Endothelial cell of umbilical vein (primary cell): ENCODE measurements around the gene PTPRT. TPM values are rescaled to one million over a fixed set of nuclear protein-coding genes. Genes with fewer than 3 reads are reported as not detected.

Experiments
- BruUV-seq: library from RNA; stranded (reverse); fragments of 400-500 nt; replicated peaks from 2 replicates; lab custom pipeline; 2021; lab: Mats Ljungman, UMichigan
- CTCF ChIA-PET: fragments of 300-600, 350-600 bp; sonication (Branson Sonifier 250); formaldehyde crosslinking; loops from one replicate; lab custom pipeline; 2021; ENCODE audit warnings: antibody characterized with exemption, inconsistent platforms; lab: Charles Lee
- POLR2A ChIA-PET: fragments of 300-600, 350-600 bp; sonication (Branson Sonifier 250); formaldehyde crosslinking; loops from one replicate; lab custom pipeline; 2021; ENCODE audit warnings: antibody characterized with exemption, inconsistent platforms; lab: Charles Lee
- DNase-seq: peaks from one replicate; pipeline ENCODE4 v3.0.0-alpha.2; 2011; ENCODE audit warnings: low read depth, low spot score
- FAIRE-seq: peaks from 2 replicates; lab custom pipeline; 2011; peaks lifted over from hg19 to GRCh38; lab: Jason Lieb, UNC
- H2AFZ ChIP-seq: 2 replicates; pipeline ENCODE4 v1.6.0; 2012; ENCODE audit warnings: low read depth, low read length, control low read depth, inconsistent platforms
- H3K27ac ChIP-seq: 2 replicates; pipeline ENCODE4 v1.5.1; 2011; ENCODE audit warnings: low read depth, mild to moderate bottlenecking, control low read depth, low read length, moderate library complexity; ENCODE audit not compliant: insufficient read depth
- H3K27me3 ChIP-seq, 2 experiments: 2 replicates each; pipeline versions ENCODE4 v1.6.0 to v1.6.1; 2011; ENCODE audit warnings: low read length in 2 of 2, mixed read lengths in 1 of 2; ENCODE audit not compliant: control insufficient read depth in 2 of 2, insufficient read depth in 2 of 2
- H3K36me3 ChIP-seq, 2 experiments: 2 replicates in 1 of 2; 3 replicates in 1 of 2; pipeline ENCODE4 v1.5.1; 2011; ENCODE audit warnings: low read length in 2 of 2, mild to moderate bottlenecking in 1 of 2, moderate library complexity in 1 of 2; ENCODE audit not compliant: control insufficient read depth in 2 of 2, insufficient read depth in 2 of 2; ENCODE audit errors: extremely low read depth in 1 of 2
- H3K4me1 ChIP-seq: 3 replicates; pipeline ENCODE4 v1.5.1; 2011; ENCODE audit warnings: mild to moderate bottlenecking, low read length; ENCODE audit not compliant: control insufficient read depth, insufficient read depth; ENCODE audit errors: extremely low read depth
- H3K4me2 ChIP-seq: 2 replicates; pipeline ENCODE4 v1.6.1; 2011; ENCODE audit warnings: low read length, control low read depth, mixed read lengths; ENCODE audit not compliant: insufficient read depth
- H3K4me3 ChIP-seq, 3 experiments: fragments of 200-600 bp in 1 of 3; sonication (generic), shearing (Covaris generic) in 1 of 3; replicated peaks in 1 of 3; 2 replicates each; pipeline ENCODE4 v1.5.1; 2011 to 2016; ENCODE audit warnings: control low read depth in 3 of 3, low read length in 3 of 3, mild to moderate bottlenecking in 2 of 3, inconsistent platforms in 1 of 3, low read depth in 1 of 3, moderate library complexity in 1 of 3; ENCODE audit not compliant: insufficient read depth in 1 of 3
- H3K79me2 ChIP-seq: 2 replicates; pipeline ENCODE4 v1.6.0; 2012; ENCODE audit warnings: low read length, inconsistent platforms; ENCODE audit not compliant: control insufficient read depth, insufficient read depth
- H3K9ac ChIP-seq: replicated peaks from 2 replicates; pipeline ENCODE3; 2011; ENCODE audit warnings: low read length, control low read depth; ENCODE audit not compliant: insufficient read depth; ENCODE audit errors: extremely low read depth
- H3K9me1 ChIP-seq: replicated peaks from 3 replicates; pipeline ENCODE4 v1.6.0; 2011; ENCODE audit warnings: mild to moderate bottlenecking, low read length; ENCODE audit not compliant: control insufficient read depth, insufficient read depth; ENCODE audit errors: extremely low read depth
- H3K9me3 ChIP-seq: replicated peaks from 2 replicates; pipeline ENCODE4 v1.5.1; 2012; ENCODE audit warnings: low read length, inconsistent platforms; ENCODE audit not compliant: control insufficient read depth, insufficient read depth
- H4K20me1 ChIP-seq: replicated peaks from 2 replicates; pipeline ENCODE3; 2011; ENCODE audit warnings: mild to moderate bottlenecking, low read length; ENCODE audit not compliant: control insufficient read depth, insufficient read depth; ENCODE audit errors: extremely low read depth
- CTCF ChIP-seq, 2 donors: IDR thresholded peaks; 1 replicate in 1 of 2; 2 replicates in 1 of 2; pipeline ENCODE4 v1.5.1; 2011; ENCODE audit warnings: low read length in 2 of 2, mild to moderate bottlenecking in 2 of 2, moderate library complexity in 2 of 2, control low read depth in 1 of 2, inconsistent platforms in 1 of 2, low read depth in 1 of 2; ENCODE audit not compliant: insufficient read depth in 1 of 2; ENCODE audit errors: extremely low read depth in 1 of 2
- EZH2 ChIP-seq: IDR thresholded peaks from 2 replicates; pipeline ENCODE4 v1.6.1; 2012; ENCODE audit warnings: borderline replicate concordance, low read depth, mild to moderate bottlenecking, moderate library complexity, low read length, inconsistent platforms; ENCODE audit not compliant: severe bottlenecking
- FOS ChIP-seq: IDR thresholded peaks from 2 replicates; pipeline ENCODE4 v1.6.1; 2011; ENCODE audit warnings: mild to moderate bottlenecking, low read length, moderate library complexity, borderline replicate concordance; ENCODE audit not compliant: insufficient read depth
- GATA2 ChIP-seq: IDR thresholded peaks from 2 replicates; pipeline ENCODE4 v1.7.0; 2011; ENCODE audit warnings: low read depth, mild to moderate bottlenecking, moderate library complexity, mixed read lengths, low read length; ENCODE audit not compliant: insufficient read length, insufficient read depth
- JUN ChIP-seq: IDR thresholded peaks from 2 replicates; pipeline ENCODE4 v1.6.1; 2011; ENCODE audit warnings: borderline replicate concordance, low read depth; ENCODE audit not compliant: insufficient read length, insufficient read depth
- MAX ChIP-seq: IDR thresholded peaks from 2 replicates; pipeline ENCODE4 v1.6.1; 2011; ENCODE audit not compliant: insufficient read depth, insufficient read length
- MYC ChIP-seq: IDR thresholded peaks from one replicate; pipeline ENCODE4 v1.6.1; 2011; ENCODE audit warnings: mild to moderate bottlenecking, low read depth, low read length
- POLR2A ChIP-seq: IDR thresholded peaks from 2 replicates; pipeline ENCODE4 v1.6.1; 2012; ENCODE audit warnings: low read depth, mild to moderate bottlenecking, control low read depth, low read length
- POLR2AphosphoS5 ChIP-seq: IDR thresholded peaks from 2 replicates; pipeline ENCODE4 v1.6.1; 2012; ENCODE audit warnings: low read depth, mild to moderate bottlenecking, control low read depth, low read length, moderate library complexity; ENCODE audit not compliant: insufficient read depth
- dilution Hi-C: fragments of 300-500 bp; cut with MboI; formaldehyde crosslinking; loops from one replicate; pipeline ENCODE4 v1.15.0; 2019; ENCODE audit warnings: low sequenced_read_pairs; ENCODE audit not compliant: extremely low pct_ligation_motif_present
- intact Hi-C: fragments of 100-400 bp; cut with micrococcal nuclease; formaldehyde crosslinking; loops from one replicate; pipeline ENCODE4 v1.10.0; 2022
- polyA plus RNA-seq, 4 experiments: library from polyadenylated mRNA; depleted of rRNA in 3 of 4; stranded (reverse) in 3 of 4; unstranded in 1 of 4; fragments of >200 nt; gene quantifications; 2 replicates each; pipeline versions ENCODE4 v1.2.1 to v1.2.3, GENCODE V29; 2011 to 2012; ENCODE audit warnings: missing spikeins in 1 of 4
- total RNA-seq: library from RNA; stranded (reverse); gene quantifications from 2 replicates; pipeline ENCODE4 v1.2.3, GENCODE V29; 2021

The PTPRT gene
- total and polyA plus RNA-seq, 2 donors (not counting 3 experiments of a cell fraction or from before 2014, with no cell fraction given): not detected

GRCh38 chr20:42366626-42367025 is 823.1 kb downstream of the PTPRT start:
- Histone ChIP-seq H3K27ac (no peak overlapping the region), H3K4me2 (no peak overlapping the region), H3K9ac (no peak overlapping the region), H2AFZ (no peak overlapping the region), H4K20me1 (no peaks in the 10 kb centered on the region), H3K9me3 (no peaks in the 10 kb centered on the region), H3K4me3 (no peak overlapping the region), H3K9me1 (no peaks in the 10 kb centered on the region), H3K36me3 (no peaks in the 10 kb centered on the region), H3K27me3 (no peaks in the 10 kb centered on the region), H3K4me1 (no peaks in the 10 kb centered on the region), H3K79me2 (no peaks in the 10 kb centered on the region)
- CTCF ChIA-PET: no interaction called here
- DNase-seq (no peak), FAIRE-seq (no peak)
- POLR2A ChIA-PET: no interaction called here
- intact Hi-C loops (no loop called here), dilution Hi-C loops (no loop called here)
- no TSS peak for BruUV-seq
- TF ChIP-seq JUN (no peak), POLR2AphosphoS5 (no peak), EZH2 (no peak), GATA2 (no peak), FOS (no peak), MYC (no peak), MAX (no peak), POLR2A (no peak), CTCF (IDR thresholded peaks at IDR 0.05; ENCODE audit: extremely low read depth in 1 of 2, insufficient read depth in 1 of 2, low read depth in 1 of 2, low read length in 2 of 2) (no peak)
